B cell (primary cell): ENCODE data around the gene SPATA19. TPM values are rescaled to one million over a fixed set of nuclear protein-coding genes. Genes with fewer than 3 reads are reported as not detected.

Experiments used
- ATAC-seq: fragments of 200-7000 bp; cut with Tn5 transposase; one replicate; pipeline ENCODE4 v1.10.0; 2021; ENCODE audit warnings: low read depth, mild to moderate bottlenecking, moderate number of reproducible peaks, moderate library complexity
- CTCF ChIA-PET: fragments of 350-600 bp; sonication (Branson Sonifier 250); formaldehyde crosslinking; loops from one replicate; lab custom pipeline; 2021; ENCODE audit warnings: antibody characterized with exemption, inconsistent platforms; lab: Charles Lee
- POLR2A ChIA-PET: fragments of 350-600 bp; sonication (Branson Sonifier 250); formaldehyde crosslinking; loops from one replicate; lab custom pipeline; 2021; ENCODE audit warnings: antibody characterized with exemption; lab: Charles Lee
- DNase-seq: peaks from one replicate; pipeline ENCODE4 v3.0.0; 2013
- H2AFZ ChIP-seq: 2 replicates; pipeline ENCODE4 v1.6.1; 2012; ENCODE audit warnings: mild to moderate bottlenecking, low read depth, low read length; ENCODE audit not compliant: insufficient read depth, poor library complexity, severe bottlenecking
- H3K27ac ChIP-seq, 2 donors: 1 replicate in 1 of 2; 2 replicates in 1 of 2; pipeline ENCODE4 v1.5.1; 2012 to 2013; ENCODE audit warnings: low read length in 2 of 2, mild to moderate bottlenecking in 2 of 2, moderate library complexity in 1 of 2
- H3K27me3 ChIP-seq, 4 experiments: fragments of 200-600 bp in 1 of 4; sonication (generic) in 1 of 4; replicated peaks in 1 of 4; 1 replicate in 2 of 4; 2 replicates in 2 of 4; pipeline versions ENCODE4 v1.6.1 to v1.7.0; 2013 to 2016; ENCODE audit warnings: low read length in 3 of 4, mild to moderate bottlenecking in 2 of 4, mixed read lengths in 1 of 4, moderate library complexity in 1 of 4; ENCODE audit not compliant: insufficient read depth in 4 of 4, control insufficient read depth in 3 of 4; ENCODE audit errors: control extremely low read depth in 1 of 4
- H3K36me3 ChIP-seq, 2 experiments: replicated peaks in 1 of 2; 1 replicate in 1 of 2; 2 replicates in 1 of 2; pipeline versions ENCODE4 v1.6.1 to v1.7.1; 2013; ENCODE audit warnings: low read length in 1 of 2; ENCODE audit not compliant: insufficient read depth in 2 of 2, control insufficient read depth in 1 of 2; ENCODE audit errors: control extremely low read depth in 1 of 2, extremely low read depth in 1 of 2
- H3K4me1 ChIP-seq, 2 donors: fragments of 200-600 bp in 1 of 2; sonication (generic) in 1 of 2; 1 replicate in 1 of 2; 2 replicates in 1 of 2; pipeline versions ENCODE4 v1.5.1 to v1.6.1; 2013 to 2017; ENCODE audit warnings: low read length in 2 of 2; ENCODE audit not compliant: control insufficient read depth in 2 of 2, insufficient read depth in 2 of 2
- H3K4me2 ChIP-seq: replicated peaks from 2 replicates; pipeline ENCODE3; 2012; ENCODE audit warnings: mild to moderate bottlenecking, low read depth, low read length; ENCODE audit not compliant: poor library complexity, severe bottlenecking
- H3K4me3 ChIP-seq, 5 experiments: fragments of 200-600 bp in 1 of 5; sonication (generic) in 1 of 5; 1 replicate in 3 of 5; 2 replicates in 2 of 5; pipeline versions ENCODE4 v1.5.1 to v1.7.0; 2011 to 2016; ENCODE audit warnings: low read length in 4 of 5, mild to moderate bottlenecking in 4 of 5, low read depth in 2 of 5, control low read depth in 1 of 5, moderate library complexity in 1 of 5; ENCODE audit not compliant: insufficient read depth in 1 of 5; ENCODE audit errors: control extremely low read depth in 1 of 5, extremely low read depth in 1 of 5
- H3K79me2 ChIP-seq: fragments of 200-600 bp; sonication (generic); one replicate; pipeline ENCODE4 v1.6.0; 2016; ENCODE audit warnings: low read length; ENCODE audit not compliant: control insufficient read depth, insufficient read depth
- H3K9ac ChIP-seq: fragments of 200-600 bp; sonication (generic); 2 replicates; pipeline ENCODE4 v1.6.1; 2017; ENCODE audit warnings: mild to moderate bottlenecking, low read length, moderate library complexity
- H3K9me3 ChIP-seq, 3 donors: one replicate each; pipeline versions ENCODE4 v1.6.1 to v1.7.1; 2013; ENCODE audit warnings: low read length in 2 of 3; ENCODE audit not compliant: control insufficient read depth in 2 of 3, insufficient read depth in 1 of 3; ENCODE audit errors: control extremely low read depth in 1 of 3
- H4K20me1 ChIP-seq: 2 replicates; pipeline ENCODE4 v1.6.0; 2012; ENCODE audit warnings: mild to moderate bottlenecking, low read length; ENCODE audit not compliant: insufficient read depth, control insufficient read depth, poor library complexity, severe bottlenecking
- H3K27ac Mint-ChIP-seq: one replicate; pipeline ENCODE4 v1.8.0; 2021; ENCODE audit warnings: mixed read lengths
- H3K27me3 Mint-ChIP-seq: one replicate; pipeline ENCODE4 v1.8.0; 2021; ENCODE audit warnings: mixed read lengths
- H3K4me1 Mint-ChIP-seq: one replicate; pipeline ENCODE4 v1.8.0; 2021; ENCODE audit warnings: mixed read lengths
- H3K4me3 Mint-ChIP-seq: one replicate; pipeline ENCODE4 v1.8.0; 2021; ENCODE audit warnings: mixed read lengths
- H3K9me3 Mint-ChIP-seq: one replicate; pipeline ENCODE4 v1.8.0; 2022; ENCODE audit warnings: mixed read lengths; ENCODE audit not compliant: insufficient read depth
- CTCF ChIP-seq: fragments of 200-600 bp; IDR thresholded peaks from one replicate; pipeline ENCODE4 v1.8.0; 2022; ENCODE audit warnings: antibody characterized with exemption, mild to moderate bottlenecking
- EZH2 ChIP-seq: IDR thresholded peaks from 2 replicates; pipeline ENCODE4 v1.6.1; 2012; ENCODE audit warnings: borderline replicate concordance, low read depth, mild to moderate bottlenecking, moderate library complexity, low read length; ENCODE audit not compliant: insufficient read depth, poor library complexity, severe bottlenecking
- WGBS: methylation state at CpG from one replicate; pipeline ENCODE4 v1.1.5; 2013; ENCODE audit warnings: missing lambda C conversion rate; ENCODE audit not compliant: insufficient coverage; 5-methylcytosine and 5-hydroxymethylcytosine counted together
- intact Hi-C: fragments of 100-400 bp; cut with micrococcal nuclease; formaldehyde crosslinking; loops from one replicate; pipeline ENCODE4 v1.10.0; 2022
- polyA plus RNA-seq: library from polyadenylated mRNA; depleted of rRNA; stranded (reverse); fragments of >200 nt; gene quantifications from 2 replicates; pipeline ENCODE4 v1.2.3, GENCODE V29; 2012
- total RNA-seq, 2 donors: library from RNA; stranded (reverse); fragments of 120-200 nt in 1 of 2; gene quantifications; 1 replicate in 1 of 2; 2 replicates in 1 of 2; pipeline versions ENCODE4 v1.2.3 to v1.2.4, GENCODE V29; 2013 to 2022

Gene SPATA19
- total and polyA plus RNA-seq, 2 donors (not counting 1 experiment from before 2014, with no cell fraction given), result not detected

- no peak for DNase-seq
- Mint-ChIP-seq H3K27me3 (no peaks in the 10 kb centered on the region), H3K4me3 (no peak overlapping the region), H3K9me3 (no peaks in the 10 kb centered on the region), H3K27ac (no peak overlapping the region), H3K4me1 (no peaks in the 10 kb centered on the region)
- Histone ChIP-seq H3K79me2 (no peaks in the 10 kb centered on the region), H3K36me3 (no peaks in the 10 kb centered on the region), H3K4me1 (no peaks in the 10 kb centered on the region), H3K27ac (no peak overlapping the region), H4K20me1 (no peaks in the 10 kb centered on the region), H3K4me3 (no peak overlapping the region), H3K9ac (no peak overlapping the region), H3K4me2 (no peak overlapping the region), H3K9me3 (peaks cover 0 to 8% (median 0%) of the 10 kb centered on the region in 3 donors), H3K27me3 (no peaks in the 10 kb centered on the region), H2AFZ (no peak overlapping the region)
- 73% methylated on average over 9 of the region's 10 CpGs for WGBS
- intact Hi-C loops, result no loop called here
- ChIA-PET CTCF (no interaction called here), POLR2A (no interaction called here)
- ATAC-seq, result no peak
- TF ChIP-seq CTCF (no peak), EZH2 (no peak)
Observed at GRCh38 chr11:133811850-133812685, 33.2 kb downstream of the SPATA19 start.

GRCh38 chr11:133810766-133811165 lies 34.5 kb downstream of the SPATA19 start:
- ATAC-seq (no peak), DNase-seq (no peak)
- Histone ChIP-seq H4K20me1 (no peaks in the 10 kb centered on the region), H3K4me3 (no peak overlapping the region), H3K9me3 (peaks cover 0 to 8% (median 0%) of the 10 kb centered on the region in 3 donors), H3K4me2 (no peak overlapping the region), H3K36me3 (no peaks in the 10 kb centered on the region), H3K9ac (no peak overlapping the region), H3K4me1 (no peaks in the 10 kb centered on the region), H3K79me2 (no peaks in the 10 kb centered on the region), H3K27ac (no peak overlapping the region), H2AFZ (no peak overlapping the region), H3K27me3 (no peaks in the 10 kb centered on the region)
- Mint-ChIP-seq H3K4me3 (no peak overlapping the region), H3K9me3 (no peaks in the 10 kb centered on the region), H3K27ac (no peak overlapping the region), H3K4me1 (no peaks in the 10 kb centered on the region), H3K27me3 (no peaks in the 10 kb centered on the region)
- 98% methylated on average over 7 of the region's 7 CpGs for WGBS
- POLR2A ChIA-PET, result no interaction called here
- no peak for TF ChIP-seq EZH2
- intact Hi-C loops, result no loop called here
- CTCF ChIA-PET, result no interaction called here
